ENCODE data around the gene OSM.

DNA sequence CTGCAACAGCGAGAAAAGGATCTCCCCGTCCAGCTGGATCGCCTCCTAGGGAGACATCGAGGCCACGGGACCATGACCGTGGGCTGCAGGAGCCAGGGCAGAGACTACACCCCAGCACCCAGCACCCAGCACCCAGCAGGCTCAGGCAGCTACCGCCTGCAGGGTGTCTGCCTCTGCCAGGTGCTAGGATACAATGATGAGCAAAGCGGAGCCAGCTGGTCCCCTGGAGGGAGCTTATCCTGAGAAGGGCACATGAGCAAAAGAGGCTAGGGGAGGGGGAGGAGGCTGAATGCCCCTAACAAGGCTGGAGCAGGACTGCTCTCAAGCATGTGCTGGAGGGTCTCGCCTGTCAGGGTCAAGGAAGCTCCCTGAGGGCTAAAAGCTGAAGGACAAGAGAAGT, 27.4 kb upstream of the OSM start:
- TF ChIP-seq, protein P1, sequence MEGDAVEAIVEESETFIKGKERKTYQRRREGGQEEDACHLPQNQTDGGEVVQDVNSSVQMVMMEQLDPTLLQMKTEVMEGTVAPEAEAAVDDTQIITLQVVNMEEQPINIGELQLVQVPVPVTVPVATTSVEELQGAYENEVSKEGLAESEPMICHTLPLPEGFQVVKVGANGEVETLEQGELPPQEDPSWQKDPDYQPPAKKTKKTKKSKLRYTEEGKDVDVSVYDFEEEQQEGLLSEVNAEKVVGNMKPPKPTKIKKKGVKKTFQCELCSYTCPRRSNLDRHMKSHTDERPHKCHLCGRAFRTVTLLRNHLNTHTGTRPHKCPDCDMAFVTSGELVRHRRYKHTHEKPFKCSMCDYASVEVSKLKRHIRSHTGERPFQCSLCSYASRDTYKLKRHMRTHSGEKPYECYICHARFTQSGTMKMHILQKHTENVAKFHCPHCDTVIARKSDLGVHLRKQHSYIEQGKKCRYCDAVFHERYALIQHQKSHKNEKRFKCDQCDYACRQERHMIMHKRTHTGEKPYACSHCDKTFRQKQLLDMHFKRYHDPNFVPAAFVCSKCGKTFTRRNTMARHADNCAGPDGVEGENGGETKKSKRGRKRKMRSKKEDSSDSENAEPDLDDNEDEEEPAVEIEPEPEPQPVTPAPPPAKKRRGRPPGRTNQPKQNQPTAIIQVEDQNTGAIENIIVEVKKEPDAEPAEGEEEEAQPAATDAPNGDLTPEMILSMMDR (IDR thresholded peaks at IDR 0.05), result no peak
- TF ChIP-seq POLR2A (IDR thresholded peaks at IDR 0.05), result no peak
